Stimulated activated CD8-positive, alpha-beta memory T cell treated with anti-CD3 and anti-CD28 coated beads, Interleukin-7, amount 100 ng/mL, for 4 hours (primary cell): ENCODE data around the gene TENM3.

Experiments used
- DNase-seq, 2 donors: peaks; one replicate each; pipeline ENCODE4 v3.0.0-alpha.2; 2020; ENCODE audit warnings: low read depth in 2 of 2

The TENM3 gene

GRCh38 chr4:182288534-182288933 is 45.3 kb downstream of the TENM3 start:
- no peak for DNase-seq

DNA sequence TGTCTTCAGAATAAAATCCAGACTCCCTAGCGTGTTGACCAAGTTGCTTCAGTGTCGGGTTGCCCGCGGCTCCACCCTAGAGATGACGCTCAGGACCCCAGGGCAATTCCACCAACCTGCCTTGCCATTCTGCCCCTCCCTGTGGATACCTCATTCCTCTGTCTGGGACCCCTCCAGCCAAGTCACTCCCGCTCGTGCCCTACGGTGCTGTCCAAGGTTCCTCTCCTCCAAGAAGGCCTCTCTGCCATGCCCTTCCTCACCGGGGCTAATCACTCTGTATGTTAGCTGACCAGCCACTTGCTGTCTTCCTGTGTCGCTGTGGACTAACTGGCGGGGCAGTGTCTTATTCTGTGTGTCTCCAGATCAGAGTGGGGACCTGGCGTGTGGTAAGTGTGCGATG is 46.6 kb downstream of the TENM3 start:
- no peak for DNase-seq

DNA sequence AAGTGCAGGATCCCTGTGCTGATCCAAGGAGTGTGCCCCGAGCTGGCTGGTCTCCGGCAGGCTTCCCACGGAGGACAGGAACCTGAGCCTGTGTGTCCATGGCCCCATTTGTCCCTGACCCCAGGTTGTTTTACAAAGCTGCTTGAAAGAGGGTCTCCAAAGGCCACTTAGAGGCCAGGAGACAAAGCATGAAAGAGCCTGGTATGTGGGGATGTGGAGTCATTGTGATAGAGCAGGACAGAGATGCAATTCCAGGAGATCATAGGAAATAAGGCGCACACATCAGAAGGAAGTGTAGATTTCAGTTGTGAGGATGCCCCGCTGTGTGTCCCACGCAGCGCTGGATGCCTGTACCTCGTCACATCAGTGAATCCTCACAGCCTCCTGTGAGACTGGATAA is 48.0 kb downstream of the TENM3 start:
- no peak for DNase-seq

GRCh38 chr4:182291597-182292270 is 48.5 kb downstream of the TENM3 start:
- no peak for DNase-seq

GRCh38 chr4:182292612-182293011 is 49.4 kb downstream of the TENM3 start:
- no peak for DNase-seq

DNA sequence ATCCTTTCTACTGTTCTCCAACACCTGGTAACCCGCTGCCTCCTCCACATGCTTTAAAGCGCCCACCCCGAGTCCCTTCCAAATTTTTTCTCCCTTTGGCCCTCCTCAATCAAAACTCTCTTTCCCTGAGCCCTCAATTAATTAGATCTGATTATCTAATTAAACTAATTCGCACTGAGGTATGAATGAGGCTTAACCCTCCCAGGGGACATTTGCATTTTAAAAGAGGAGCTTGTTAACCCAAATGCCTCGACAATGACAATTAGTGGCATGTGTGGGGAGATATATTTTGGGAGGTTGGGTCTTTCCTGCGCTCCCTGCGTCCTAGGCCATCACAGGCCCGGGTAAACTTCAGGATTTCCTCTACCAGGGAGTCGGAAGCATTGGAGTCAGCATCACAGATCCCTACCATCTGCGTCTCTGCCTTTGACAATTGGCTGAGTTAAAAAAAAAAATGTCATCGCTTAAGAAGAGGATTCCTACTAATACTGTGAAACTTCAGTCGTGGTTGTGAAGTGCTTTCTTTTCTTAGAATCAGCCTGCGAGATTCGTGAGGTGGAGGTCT is 50.6 kb downstream of the TENM3 start:
- no peak for DNase-seq

GRCh38 chr4:182294451-182294850 is 51.2 kb downstream of the TENM3 start:
- no peak for DNase-seq

DNA sequence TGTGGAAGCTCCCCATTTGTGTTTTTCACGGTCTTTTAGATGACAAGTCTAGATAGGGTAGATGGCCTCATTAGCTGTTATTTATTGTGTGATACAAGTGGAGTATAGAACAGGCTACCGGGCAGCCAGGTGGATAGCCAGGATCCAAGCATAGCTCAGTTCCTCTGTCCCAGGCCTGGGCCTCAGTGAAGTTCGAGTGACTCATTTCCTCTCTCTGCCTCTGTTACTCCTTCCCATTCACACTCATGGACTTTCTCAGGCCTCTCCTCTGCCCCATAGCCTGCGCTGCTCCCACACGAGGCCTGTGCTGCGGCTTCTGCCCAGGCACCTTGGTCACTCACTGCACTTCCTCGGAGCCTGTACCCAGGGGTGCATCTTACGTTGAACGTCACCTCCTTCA is 54.5 kb downstream of the TENM3 start:
- no peak for DNase-seq

DNA sequence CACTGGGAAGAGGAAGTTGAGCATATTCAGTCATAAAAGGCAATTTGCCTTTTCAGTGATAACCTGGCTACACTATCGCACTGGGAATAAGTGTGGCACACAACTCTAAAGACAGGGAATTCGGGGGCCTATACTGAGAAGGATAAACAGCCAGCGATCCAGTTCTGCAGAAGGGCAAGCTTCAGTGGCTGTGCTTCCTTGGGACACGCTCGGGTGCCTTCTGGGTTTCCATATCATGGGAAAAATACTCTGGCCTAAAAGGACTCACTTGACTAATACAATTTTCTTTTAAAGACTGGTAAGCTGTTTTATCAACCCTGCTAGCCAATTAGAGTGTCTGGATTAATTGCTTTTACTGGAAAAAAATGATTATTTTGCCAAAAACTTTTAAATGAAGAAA is 58.5 kb downstream of the TENM3 start:
- no peak for DNase-seq

- no peak for DNase-seq
These were observed 60.6 kb downstream of the TENM3 start for GRCh38 chr4:182303847-182304246.

DNA sequence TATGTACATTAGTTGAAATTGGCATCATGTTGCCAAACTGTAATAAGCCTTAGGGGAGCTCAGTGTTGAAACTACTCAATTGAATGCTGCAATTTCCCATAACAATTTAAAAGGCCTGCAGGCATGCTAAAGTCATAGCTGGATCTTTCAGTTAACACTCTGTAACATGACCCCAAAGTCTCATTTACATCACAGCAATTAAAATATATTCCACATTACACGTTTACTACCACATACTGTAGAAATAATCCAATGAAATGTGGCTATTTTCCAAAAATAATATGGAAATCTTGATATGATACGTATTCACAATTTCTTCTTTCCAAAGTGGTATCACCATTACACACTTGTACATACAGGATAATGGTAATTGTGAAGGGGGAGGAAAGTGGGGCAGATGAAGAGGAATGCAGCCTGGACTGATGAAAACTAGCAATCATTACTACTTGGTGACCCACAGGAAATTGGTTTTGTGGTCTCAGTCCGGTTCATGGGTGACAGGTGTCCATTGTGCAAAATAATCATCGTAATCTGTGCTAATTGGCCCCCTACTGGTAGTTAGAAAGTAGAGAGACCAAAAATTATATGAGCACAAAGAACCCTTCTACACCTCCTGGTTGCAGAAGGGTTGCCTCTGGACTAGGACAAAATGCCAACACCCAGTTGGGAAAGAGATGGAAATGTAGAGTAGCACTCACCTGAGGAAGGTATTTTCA is 63.7 kb downstream of the TENM3 start:
- no peak for DNase-seq

GRCh38 chr4:182307746-182308145 is 64.5 kb downstream of the TENM3 start:
- DNase-seq: no peak

- DNase-seq: no peak
These were observed 66.7 kb downstream of the TENM3 start for GRCh38 chr4:182309877-182310276.

DNA sequence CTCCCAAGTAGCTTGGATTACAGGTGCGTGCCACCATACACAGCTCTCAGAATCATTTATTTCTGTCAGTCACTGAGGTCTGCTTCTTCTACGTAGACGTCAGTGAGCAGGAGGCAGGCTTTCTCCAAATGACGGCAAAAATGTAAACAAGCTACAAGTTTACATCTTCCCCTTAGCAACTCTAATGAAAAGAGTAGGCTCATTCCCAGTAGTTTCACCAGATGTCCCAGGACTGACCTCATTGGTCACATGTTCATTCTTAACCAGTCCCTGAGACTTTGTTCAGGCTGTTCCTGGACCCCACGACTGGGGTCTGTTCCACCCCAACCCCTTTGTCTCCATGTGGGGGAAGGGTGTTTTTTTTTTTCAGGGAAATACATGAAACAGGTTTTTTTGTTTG is 67.1 kb downstream of the TENM3 start:
- no peak for DNase-seq

GRCh38 chr4:182310962-182311361 is 67.8 kb downstream of the TENM3 start:
- DNase-seq: no peak

DNA sequence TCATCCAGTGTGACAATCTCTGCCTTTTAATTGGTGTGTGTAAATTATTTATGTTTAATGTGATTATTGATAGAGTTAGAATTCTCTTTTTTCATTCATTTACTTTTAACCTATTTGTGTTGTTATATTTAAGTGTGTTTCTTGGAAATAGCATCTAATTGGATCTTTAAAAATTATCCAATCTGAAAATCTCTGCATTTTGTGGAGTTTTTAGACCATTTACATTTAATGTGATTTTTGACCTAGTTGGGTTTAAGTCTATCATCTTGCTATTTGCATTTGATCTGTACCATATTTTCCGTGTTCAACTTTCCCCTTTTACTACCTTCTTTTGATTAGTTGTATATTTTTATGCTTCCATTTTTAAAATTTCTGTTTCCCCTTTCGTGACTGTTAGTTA is 71.3 kb downstream of the TENM3 start:
- DNase-seq: no peak

DNA sequence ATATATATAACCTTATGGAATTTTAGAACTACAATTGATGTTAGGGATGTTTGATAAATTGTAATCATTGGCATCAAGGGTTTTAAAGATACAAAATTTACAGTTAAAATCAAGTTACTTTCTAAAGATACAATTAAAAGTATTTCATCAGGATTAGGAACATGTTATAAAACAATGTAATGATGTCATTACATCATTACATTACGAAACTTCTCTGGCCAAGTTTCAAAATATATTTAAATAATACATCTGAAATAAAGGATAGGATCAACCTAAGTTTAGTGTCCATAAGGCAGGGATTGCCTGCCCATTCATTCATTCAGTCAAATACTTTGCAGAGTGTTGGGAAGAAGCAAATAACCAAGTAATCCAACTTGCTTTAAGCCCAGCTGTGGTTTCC is 75.1 kb downstream of the TENM3 start:
- no peak for DNase-seq

DNA sequence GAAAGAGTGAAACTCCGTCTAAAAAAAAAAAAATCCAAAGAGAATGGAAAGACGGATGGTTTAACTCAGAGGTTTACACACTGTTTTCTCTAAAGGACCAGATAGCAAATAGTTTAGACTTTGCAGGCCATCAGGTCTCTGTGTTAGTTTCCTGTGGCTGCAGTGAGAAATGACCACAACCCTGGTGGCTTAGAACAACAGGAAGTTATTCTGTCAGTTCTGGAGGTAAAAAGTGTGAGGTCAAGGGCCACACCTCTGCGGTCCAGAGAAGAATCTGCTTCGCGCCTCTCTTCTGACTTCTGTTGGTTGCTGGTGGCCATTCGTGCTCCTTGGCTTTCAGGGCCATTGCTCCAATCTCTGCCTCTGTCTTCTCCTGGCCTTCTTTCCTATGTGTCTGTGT is 76.9 kb downstream of the TENM3 start:
- DNase-seq: no peak

GRCh38 chr4:182320580-182320979 is 77.4 kb downstream of the TENM3 start:
- DNase-seq: no peak

DNA sequence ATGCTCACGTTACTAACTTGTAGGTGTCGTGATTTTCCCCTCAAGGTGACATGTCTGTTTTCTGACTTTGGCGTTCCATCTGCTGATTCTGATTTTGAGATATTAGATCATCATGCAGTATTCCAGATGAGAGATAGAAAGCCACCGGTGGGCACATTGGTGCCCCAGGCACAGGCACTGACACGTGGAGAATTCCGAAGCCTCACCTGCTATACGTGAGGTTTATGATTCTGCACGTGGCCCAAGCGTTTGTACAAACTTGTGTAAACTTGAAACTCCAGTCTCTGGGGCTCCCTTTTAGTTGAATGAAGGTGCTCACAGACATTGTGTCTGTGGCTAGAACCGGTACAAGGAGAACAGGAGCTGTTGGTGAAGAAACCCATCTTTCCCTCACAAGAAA is 81.1 kb downstream of the TENM3 start:
- no peak for DNase-seq

GRCh38 chr4:182325397-182325796 is 82.2 kb downstream of the TENM3 start:
- no peak for DNase-seq

DNA sequence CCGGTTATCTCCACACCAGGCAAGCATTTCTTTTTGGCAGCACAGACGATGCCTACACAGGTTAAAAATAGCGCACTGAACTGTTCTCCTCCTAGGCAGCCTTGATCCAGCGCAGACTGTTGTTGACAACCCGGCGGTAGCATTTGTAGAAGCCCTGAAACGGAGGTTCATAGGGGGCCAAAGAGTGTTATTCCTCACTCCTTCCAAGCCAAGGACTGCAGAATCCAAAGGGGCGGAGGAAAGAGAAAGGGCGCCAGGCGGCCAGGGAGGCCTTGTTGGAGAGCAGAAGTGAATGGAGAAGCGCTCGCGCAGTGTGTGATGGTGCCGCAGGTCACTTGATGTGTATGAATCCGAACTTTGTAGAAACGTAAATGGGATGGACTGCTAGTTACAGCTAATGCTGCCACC is 82.7 kb downstream of the TENM3 start:
- no peak for DNase-seq

- no peak for DNase-seq
These were observed 85.3 kb downstream of the TENM3 start for GRCh38 chr4:182328505-182328904.
